Liver (tissue), 9 donors: ENCODE data around the gene RPS6KA1. TPM values are rescaled to one million over a fixed set of nuclear protein-coding genes. Genes with fewer than 3 reads are reported as not detected.

Experiments used
- DNase-seq: peaks from one replicate; pipeline ENCODE4 v3.0.0-alpha.2; 2017; ENCODE audit warnings: low spot score
- H3K27ac ChIP-seq, 2 donors: one replicate each; pipeline ENCODE4 v1.7.0; 2013; ENCODE audit warnings: inconsistent platforms in 2 of 2, low read length in 2 of 2, control low read depth in 1 of 2, low read depth in 1 of 2, mild to moderate bottlenecking in 1 of 2
- H3K27me3 ChIP-seq, 4 donors: one replicate each; pipeline versions ENCODE4 v1.6.1 to v1.7.0; 2013; ENCODE audit warnings: low read length in 3 of 4, inconsistent platforms in 1 of 4, mild to moderate bottlenecking in 1 of 4, moderate library complexity in 1 of 4; ENCODE audit not compliant: control insufficient read depth in 4 of 4, insufficient read depth in 4 of 4
- H3K36me3 ChIP-seq, 4 donors: one replicate each; pipeline versions ENCODE4 v1.6.1 to v1.7.0; 2013; ENCODE audit warnings: low read length in 3 of 4, mild to moderate bottlenecking in 3 of 4, low read depth in 1 of 4, moderate library complexity in 1 of 4; ENCODE audit not compliant: control insufficient read depth in 4 of 4, insufficient read depth in 3 of 4
- H3K4me1 ChIP-seq, 4 donors: one replicate each; pipeline versions ENCODE4 v1.6.1 to v1.7.0; 2013; ENCODE audit warnings: low read length in 3 of 4, mild to moderate bottlenecking in 3 of 4, moderate library complexity in 1 of 4; ENCODE audit not compliant: control insufficient read depth in 4 of 4, insufficient read depth in 4 of 4
- H3K4me3 ChIP-seq, 3 donors: one replicate each; pipeline versions ENCODE4 v1.6.1 to v1.7.0; 2013; ENCODE audit warnings: low read length in 3 of 3, control low read depth in 1 of 3, low read depth in 1 of 3, mild to moderate bottlenecking in 1 of 3
- H3K9ac ChIP-seq, 2 donors: one replicate each; pipeline ENCODE4 v1.7.0; 2013; ENCODE audit warnings: low read length in 2 of 2, mild to moderate bottlenecking in 2 of 2, moderate library complexity in 2 of 2, control low read depth in 1 of 2, low read depth in 1 of 2
- H3K9me3 ChIP-seq, 4 donors: one replicate each; pipeline versions ENCODE4 v1.6.1 to v1.7.0; 2013; ENCODE audit warnings: low read length in 3 of 4; ENCODE audit not compliant: control insufficient read depth in 4 of 4
- EGR1 ChIP-seq, 2 donors: IDR thresholded peaks; 2 replicates each; pipeline ENCODE4 v1.6.1; 2016 to 2018; ENCODE audit warnings: antibody characterized with exemption in 2 of 2, low read depth in 2 of 2
- FOXA1 ChIP-seq: IDR thresholded peaks from 2 replicates; pipeline ENCODE4 v1.6.1; 2016; ENCODE audit warnings: antibody characterized with exemption
- FOXA2 ChIP-seq: IDR thresholded peaks from 2 replicates; pipeline ENCODE4 v1.6.1; 2016; ENCODE audit warnings: antibody characterized with exemption
- GABPA ChIP-seq, 2 donors: IDR thresholded peaks in 1 of 2; conservative IDR thresholded peaks in 1 of 2; 2 replicates each; pipeline ENCODE4 v1.6.1; 2016; ENCODE audit warnings: antibody characterized with exemption in 2 of 2, mild to moderate bottlenecking in 1 of 2, moderate library complexity in 1 of 2
- HNF4A ChIP-seq, 2 donors: conservative IDR thresholded peaks; 2 replicates each; pipeline ENCODE4 v1.6.1; 2016; ENCODE audit warnings: antibody characterized with exemption in 2 of 2, mild to moderate bottlenecking in 2 of 2
- HNF4G ChIP-seq: IDR thresholded peaks from 2 replicates; pipeline ENCODE4 v1.6.1; 2016; ENCODE audit warnings: antibody characterized with exemption
- JUND ChIP-seq, 2 donors: IDR thresholded peaks; 2 replicates each; pipeline ENCODE4 v1.6.1; 2016; ENCODE audit warnings: antibody characterized with exemption in 2 of 2
- NR2F2 ChIP-seq: IDR thresholded peaks from 2 replicates; pipeline ENCODE4 v1.6.1; 2016; ENCODE audit warnings: antibody characterized with exemption
- RAD21 ChIP-seq, 2 donors: IDR thresholded peaks; 2 replicates each; pipeline ENCODE4 v1.6.1; 2016; ENCODE audit warnings: antibody characterized with exemption in 2 of 2, mild to moderate bottlenecking in 2 of 2
- RXRA ChIP-seq, 2 donors: IDR thresholded peaks; 2 replicates each; pipeline ENCODE4 v1.6.1; 2017 to 2018; ENCODE audit warnings: antibody characterized with exemption in 2 of 2, mild to moderate bottlenecking in 1 of 2
- SP1 ChIP-seq: IDR thresholded peaks from 2 replicates; pipeline ENCODE4 v1.6.1; 2018; ENCODE audit warnings: antibody characterized with exemption, mild to moderate bottlenecking
- TAF1 ChIP-seq: conservative IDR thresholded peaks from 2 replicates; pipeline ENCODE4 v1.6.1; 2016; ENCODE audit warnings: antibody characterized with exemption, mild to moderate bottlenecking
- YY1 ChIP-seq: IDR thresholded peaks from 2 replicates; pipeline ENCODE4 v1.6.1; 2016; ENCODE audit warnings: antibody characterized with exemption, mild to moderate bottlenecking
- WGBS: extraction: QIAGEN DNeasy Blood & Tissue Kit; methylation state at CpG from one replicate; pipeline ENCODE4 v1.1.7; 2013; 5-methylcytosine and 5-hydroxymethylcytosine counted together
- polyA plus RNA-seq, 2 donors: library from polyadenylated mRNA; stranded (reverse) in 1 of 2; unstranded in 1 of 2; fragments of 200-250 nt in 1 of 2; fragments of >200 nt in 1 of 2; fragmentation: Nextera tagmentation in 1 of 2; extraction: Ambion mirVana in 1 of 2; gene quantifications; one replicate each; pipeline versions ENCODE4 v1.2.1 to v1.2.3, GENCODE V29; 2013 to 2015
- total RNA-seq, 2 donors: library from RNA; depleted of rRNA; stranded (reverse); fragments of >200 nt; gene quantifications; one replicate each; pipeline ENCODE4 v1.2.3, GENCODE V29; 2014
- TF ChIP-seq, protein P1 (sequence below): fragments of 150-350 bp; IDR thresholded peaks from 2 replicates; pipeline ENCODE4 v1.5.1; 2017; ENCODE audit warnings: improper control_type of control experiment, low read depth, low read length; ENCODE audit not compliant: missing input control
- TF ChIP-seq, protein P2 (sequence below): IDR thresholded peaks from 2 replicates; pipeline ENCODE4 v1.6.1; 2016; ENCODE audit warnings: antibody characterized with exemption
- TF ChIP-seq, protein P3 (sequence below): IDR thresholded peaks from 2 replicates; pipeline ENCODE4 v1.6.1; 2016; ENCODE audit warnings: antibody characterized with exemption
- TF ChIP-seq, protein P4 (sequence below): IDR thresholded peaks from 2 replicates; pipeline ENCODE4 v1.6.1; 2016; ENCODE audit warnings: antibody characterized with exemption
- donor health status: healthy.
- donor health status: healthy.
- donor health status: healthy.
- donor health status: healthy.
- donor health status: healthy.

RPS6KA1 gene
- total and polyA plus RNA-seq, 4 donors: 4.0 to 26.8 (median 7.4) TPM

- TF ChIP-seq, protein P1, sequence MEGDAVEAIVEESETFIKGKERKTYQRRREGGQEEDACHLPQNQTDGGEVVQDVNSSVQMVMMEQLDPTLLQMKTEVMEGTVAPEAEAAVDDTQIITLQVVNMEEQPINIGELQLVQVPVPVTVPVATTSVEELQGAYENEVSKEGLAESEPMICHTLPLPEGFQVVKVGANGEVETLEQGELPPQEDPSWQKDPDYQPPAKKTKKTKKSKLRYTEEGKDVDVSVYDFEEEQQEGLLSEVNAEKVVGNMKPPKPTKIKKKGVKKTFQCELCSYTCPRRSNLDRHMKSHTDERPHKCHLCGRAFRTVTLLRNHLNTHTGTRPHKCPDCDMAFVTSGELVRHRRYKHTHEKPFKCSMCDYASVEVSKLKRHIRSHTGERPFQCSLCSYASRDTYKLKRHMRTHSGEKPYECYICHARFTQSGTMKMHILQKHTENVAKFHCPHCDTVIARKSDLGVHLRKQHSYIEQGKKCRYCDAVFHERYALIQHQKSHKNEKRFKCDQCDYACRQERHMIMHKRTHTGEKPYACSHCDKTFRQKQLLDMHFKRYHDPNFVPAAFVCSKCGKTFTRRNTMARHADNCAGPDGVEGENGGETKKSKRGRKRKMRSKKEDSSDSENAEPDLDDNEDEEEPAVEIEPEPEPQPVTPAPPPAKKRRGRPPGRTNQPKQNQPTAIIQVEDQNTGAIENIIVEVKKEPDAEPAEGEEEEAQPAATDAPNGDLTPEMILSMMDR: no peak
- TF ChIP-seq FOXA2 (no peak), HNF4G (no peak), EGR1 (IDR thresholded peaks at IDR 0.05; ENCODE audit: low read depth in 2 of 2) (no peak), GABPA (IDR thresholded peaks at IDR 0.05 in 1 of 2, conservative IDR thresholded peaks at IDR 0.05 in 1 of 2) (no peak), NR2F2 (no peak), SP1 (no peak), FOXA1 (no peak), TAF1 (no peak), YY1 (no peak)
- TF ChIP-seq, protein P2, sequence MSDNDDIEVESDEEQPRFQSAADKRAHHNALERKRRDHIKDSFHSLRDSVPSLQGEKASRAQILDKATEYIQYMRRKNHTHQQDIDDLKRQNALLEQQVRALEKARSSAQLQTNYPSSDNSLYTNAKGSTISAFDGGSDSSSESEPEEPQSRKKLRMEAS: no peak
- TF ChIP-seq, protein P3, sequence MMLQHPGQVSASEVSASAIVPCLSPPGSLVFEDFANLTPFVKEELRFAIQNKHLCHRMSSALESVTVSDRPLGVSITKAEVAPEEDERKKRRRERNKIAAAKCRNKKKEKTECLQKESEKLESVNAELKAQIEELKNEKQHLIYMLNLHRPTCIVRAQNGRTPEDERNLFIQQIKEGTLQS: no peak
Measured at GRCh38 chr1:26520339-26520738, 9.2 kb upstream of the RPS6KA1 start (continued).

DNA sequence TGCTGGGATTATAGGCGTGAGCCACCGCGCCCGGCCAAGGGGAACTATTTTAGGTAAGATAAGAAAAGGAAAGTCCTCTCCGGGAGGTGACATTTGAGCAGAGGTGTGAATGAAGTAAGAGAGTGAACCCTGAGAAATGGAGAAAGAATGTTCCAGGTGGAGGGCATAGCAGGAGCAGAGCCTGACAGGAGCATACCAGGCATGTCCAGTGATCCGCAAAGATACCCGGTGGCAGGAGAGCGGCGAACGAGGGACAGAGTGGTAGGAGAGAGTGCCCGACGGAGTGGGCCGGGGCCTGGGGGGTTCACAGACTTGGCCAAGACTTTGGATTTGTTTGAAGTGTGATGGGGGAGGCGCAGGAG is 7.9 kb upstream of the RPS6KA1 start:
- Histone ChIP-seq H3K9ac (no peak overlapping the region), H3K4me3 (no peak overlapping the region), H3K27me3 (no peaks in the 10 kb centered on the region), H3K36me3 (no peaks in the 10 kb centered on the region), H3K4me1 (no peaks in the 10 kb centered on the region), H3K27ac (no peak overlapping the region), H3K9me3 (no peaks in the 10 kb centered on the region)
- no peak for TF ChIP-seq TAF1
- TF ChIP-seq, protein P4, sequence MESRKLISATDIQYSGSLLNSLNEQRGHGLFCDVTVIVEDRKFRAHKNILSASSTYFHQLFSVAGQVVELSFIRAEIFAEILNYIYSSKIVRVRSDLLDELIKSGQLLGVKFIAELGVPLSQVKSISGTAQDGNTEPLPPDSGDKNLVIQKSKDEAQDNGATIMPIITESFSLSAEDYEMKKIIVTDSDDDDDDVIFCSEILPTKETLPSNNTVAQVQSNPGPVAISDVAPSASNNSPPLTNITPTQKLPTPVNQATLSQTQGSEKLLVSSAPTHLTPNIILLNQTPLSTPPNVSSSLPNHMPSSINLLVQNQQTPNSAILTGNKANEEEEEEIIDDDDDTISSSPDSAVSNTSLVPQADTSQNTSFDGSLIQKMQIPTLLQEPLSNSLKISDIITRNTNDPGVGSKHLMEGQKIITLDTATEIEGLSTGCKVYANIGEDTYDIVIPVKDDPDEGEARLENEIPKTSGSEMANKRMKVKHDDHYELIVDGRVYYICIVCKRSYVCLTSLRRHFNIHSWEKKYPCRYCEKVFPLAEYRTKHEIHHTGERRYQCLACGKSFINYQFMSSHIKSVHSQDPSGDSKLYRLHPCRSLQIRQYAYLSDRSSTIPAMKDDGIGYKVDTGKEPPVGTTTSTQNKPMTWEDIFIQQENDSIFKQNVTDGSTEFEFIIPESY: no peak
- TF ChIP-seq HNF4G: no peak
- TF ChIP-seq RAD21 (IDR thresholded peaks at IDR 0.05): no peak
- TF ChIP-seq NR2F2: no peak
- no peak for TF ChIP-seq YY1
- no peak for DNase-seq
- WGBS: 72% methylated on average over 14 of the region's 14 CpGs

DNA sequence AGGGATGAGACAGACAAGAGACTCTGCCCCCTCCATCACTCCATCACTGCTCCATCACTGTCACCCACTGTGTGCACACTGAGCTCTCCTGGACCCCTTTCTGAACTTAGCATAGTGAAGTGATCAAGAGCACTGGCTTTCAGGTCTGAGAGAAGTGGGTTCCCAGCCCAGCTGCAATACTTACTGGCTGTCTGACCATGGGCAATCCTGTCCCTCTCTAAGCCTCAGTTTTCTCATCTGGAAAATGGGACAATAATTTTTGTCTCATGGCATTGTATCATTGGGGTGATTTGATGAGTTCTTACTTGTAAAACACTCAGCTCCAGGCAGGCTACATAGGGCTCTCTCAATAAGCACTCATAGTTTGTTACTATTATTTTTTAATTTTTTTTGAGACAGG is 7.5 kb upstream of the RPS6KA1 start:
- no peak overlapping the region for H3K27ac ChIP-seq
- H3K36me3 ChIP-seq: no peaks in the 10 kb centered on the region
- no peaks in the 10 kb centered on the region for H3K4me1 ChIP-seq
- H3K27me3 ChIP-seq: no peaks in the 10 kb centered on the region
- H3K9me3 ChIP-seq: no peaks in the 10 kb centered on the region
- no peak overlapping the region for H3K4me3 ChIP-seq
- H3K9ac ChIP-seq: no peak overlapping the region
- no peak for DNase-seq
- TF ChIP-seq HNF4A (conservative IDR thresholded peaks at IDR 0.05) (no peak), SP1 (no peak), RXRA (IDR thresholded peaks at IDR 0.05) (no peak), TAF1 (no peak), FOXA2 (no peak), FOXA1 (no peak), JUND (IDR thresholded peaks at IDR 0.05) (no peak), NR2F2 (no peak), EGR1 (IDR thresholded peaks at IDR 0.05; ENCODE audit: low read depth in 2 of 2) (no peak)
- TF ChIP-seq, protein P2: no peak
- TF ChIP-seq, protein P1: no peak
- TF ChIP-seq, protein P3: no peak
